ENCODE data around the gene SDC4.

SDC4 gene, protein sequence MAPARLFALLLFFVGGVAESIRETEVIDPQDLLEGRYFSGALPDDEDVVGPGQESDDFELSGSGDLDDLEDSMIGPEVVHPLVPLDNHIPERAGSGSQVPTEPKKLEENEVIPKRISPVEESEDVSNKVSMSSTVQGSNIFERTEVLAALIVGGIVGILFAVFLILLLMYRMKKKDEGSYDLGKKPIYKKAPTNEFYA

DNA sequence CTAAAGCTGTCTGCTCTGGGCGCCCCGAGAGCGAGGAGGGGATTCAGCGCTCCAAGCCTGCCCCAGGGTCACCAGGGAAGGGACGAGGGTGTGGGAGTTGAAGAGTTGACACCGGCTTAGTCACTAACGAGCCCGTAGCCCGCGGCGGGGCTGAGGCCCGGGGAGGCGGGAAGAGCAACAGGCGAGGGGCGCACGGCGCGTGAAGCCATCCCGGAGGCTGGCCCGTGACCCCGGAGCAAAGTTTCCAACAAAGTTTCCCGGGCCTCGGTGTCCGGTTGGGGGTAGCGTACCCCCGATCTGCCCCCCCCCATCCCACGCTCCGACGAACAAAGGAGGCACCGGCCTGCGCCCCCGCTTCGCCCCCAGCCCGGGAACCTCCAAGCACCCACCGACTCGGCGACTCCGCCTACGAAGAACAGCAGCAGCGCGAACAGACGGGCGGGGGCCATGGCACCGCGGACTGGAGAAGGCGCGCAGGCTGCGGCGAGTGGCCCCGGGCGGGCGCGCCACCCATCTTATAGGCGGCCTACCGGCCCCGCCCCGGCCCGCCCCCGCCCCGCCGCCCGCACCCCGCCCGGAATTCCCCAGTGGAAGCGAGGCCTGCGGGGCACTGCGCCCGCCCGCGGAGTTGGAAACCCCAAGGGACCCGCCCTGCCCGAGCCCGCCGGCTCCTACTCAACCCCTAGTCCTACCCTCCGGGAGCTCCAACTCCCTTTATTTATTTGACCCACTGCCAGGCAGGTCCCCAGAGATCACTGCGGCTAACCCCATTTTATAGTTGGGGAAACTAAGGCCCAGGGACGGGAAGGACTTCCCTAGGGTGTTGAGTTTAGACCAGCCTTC is at the start of gene SDC4:
TSS of gene SDC4 (minus strand) at position 489 of the 843 bp plus-strand sequence. CDS start at position 449, 40 bp downstream.
- peak within 1 kb of the TSS; percentile 92 for H3K27ac ChIP-seq

DNA sequence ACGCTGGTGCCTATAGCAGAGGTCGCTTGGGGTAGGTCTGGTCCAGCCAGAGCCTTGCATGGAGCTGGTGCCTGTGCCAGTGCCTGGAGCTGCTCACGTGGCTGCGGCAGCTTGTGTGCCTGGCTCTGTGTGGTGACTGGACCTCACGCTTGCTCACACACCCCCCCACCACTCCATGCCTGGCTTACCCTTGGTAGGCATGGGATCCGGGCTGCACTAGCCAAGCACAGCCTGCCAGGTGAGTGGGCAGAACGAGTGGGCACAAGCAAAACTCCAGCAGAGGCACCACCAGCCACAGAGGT is 46.8 kb upstream of the SDC4 start:
- H3K27ac ChIP-seq, result no peak overlapping the region
- TF ChIP-seq, protein P1, sequence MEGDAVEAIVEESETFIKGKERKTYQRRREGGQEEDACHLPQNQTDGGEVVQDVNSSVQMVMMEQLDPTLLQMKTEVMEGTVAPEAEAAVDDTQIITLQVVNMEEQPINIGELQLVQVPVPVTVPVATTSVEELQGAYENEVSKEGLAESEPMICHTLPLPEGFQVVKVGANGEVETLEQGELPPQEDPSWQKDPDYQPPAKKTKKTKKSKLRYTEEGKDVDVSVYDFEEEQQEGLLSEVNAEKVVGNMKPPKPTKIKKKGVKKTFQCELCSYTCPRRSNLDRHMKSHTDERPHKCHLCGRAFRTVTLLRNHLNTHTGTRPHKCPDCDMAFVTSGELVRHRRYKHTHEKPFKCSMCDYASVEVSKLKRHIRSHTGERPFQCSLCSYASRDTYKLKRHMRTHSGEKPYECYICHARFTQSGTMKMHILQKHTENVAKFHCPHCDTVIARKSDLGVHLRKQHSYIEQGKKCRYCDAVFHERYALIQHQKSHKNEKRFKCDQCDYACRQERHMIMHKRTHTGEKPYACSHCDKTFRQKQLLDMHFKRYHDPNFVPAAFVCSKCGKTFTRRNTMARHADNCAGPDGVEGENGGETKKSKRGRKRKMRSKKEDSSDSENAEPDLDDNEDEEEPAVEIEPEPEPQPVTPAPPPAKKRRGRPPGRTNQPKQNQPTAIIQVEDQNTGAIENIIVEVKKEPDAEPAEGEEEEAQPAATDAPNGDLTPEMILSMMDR (conservative IDR thresholded peaks at IDR 0.05), result no peak

More for the DNA sequence above, at the start of gene SDC4:
- TF ChIP-seq, protein P1 (conservative IDR thresholded peaks at IDR 0.05), result no peak

DNA sequence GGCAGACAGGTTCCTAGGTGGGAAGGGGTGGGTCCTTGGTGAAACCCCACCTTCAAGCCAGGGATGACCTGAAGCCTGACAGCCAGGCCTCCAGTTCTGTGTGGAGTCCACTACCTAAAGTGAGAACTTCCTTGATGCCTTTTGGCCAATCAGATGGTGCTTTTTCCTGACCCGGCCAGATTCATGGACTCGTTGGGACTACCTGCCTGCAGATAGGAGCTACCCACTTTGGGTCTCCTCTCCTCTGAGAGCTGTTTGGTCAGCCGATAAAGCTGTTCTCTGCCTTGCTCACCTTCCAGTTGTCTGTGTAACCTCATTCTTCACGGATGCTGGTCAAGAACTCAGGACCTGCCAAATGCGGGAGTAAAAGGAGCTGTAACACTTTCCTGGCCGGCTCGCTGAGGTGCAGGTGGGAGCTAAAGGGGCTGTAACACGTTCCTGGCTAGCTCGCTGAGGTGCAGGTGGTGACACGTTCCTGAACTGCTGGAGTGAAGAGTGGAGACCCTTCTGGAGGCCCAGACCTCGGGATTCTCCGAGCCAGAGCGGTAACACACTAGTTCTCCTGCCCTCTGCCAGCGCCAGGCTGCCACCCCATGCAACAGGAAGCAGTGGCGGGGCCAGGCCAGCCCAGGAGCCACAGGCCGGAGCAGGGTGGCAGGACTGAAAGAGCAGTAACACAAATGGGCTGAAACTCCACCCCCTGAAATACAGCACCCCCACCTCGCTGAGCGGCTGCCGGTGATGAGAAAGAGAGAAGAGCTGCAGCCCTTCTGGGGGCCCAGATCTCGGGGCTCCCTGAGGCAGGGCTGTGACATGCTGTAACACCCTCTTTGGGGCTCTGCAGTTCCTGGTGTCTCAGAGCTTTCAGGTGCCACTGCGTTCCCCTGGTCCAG is 46.2 kb upstream of the SDC4 start:
- H3K27ac ChIP-seq, result no peak overlapping the region
- TF ChIP-seq, protein P1 (conservative IDR thresholded peaks at IDR 0.05), result no peak

DNA sequence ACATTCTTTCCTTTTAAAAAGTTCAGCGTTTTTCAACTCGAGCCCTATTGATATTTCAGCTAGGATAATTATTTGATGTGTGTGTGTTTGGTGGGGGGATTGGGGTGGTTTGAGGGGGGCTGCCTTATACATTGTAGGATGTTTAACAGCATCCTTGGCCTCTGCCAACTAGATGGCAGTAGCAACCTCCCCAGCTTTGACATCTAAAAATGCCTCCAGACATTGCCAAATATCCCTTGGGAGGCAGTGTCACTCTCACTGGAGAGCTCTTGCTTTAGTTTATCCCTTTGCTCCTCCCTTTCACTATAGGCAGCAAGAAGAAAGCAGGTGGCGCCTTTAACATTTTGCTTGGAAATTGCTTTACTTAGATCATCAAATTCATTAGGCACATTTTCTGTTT is 44.5 kb upstream of the SDC4 start:
- no peak overlapping the region for H3K27ac ChIP-seq
- TF ChIP-seq, protein P1 (conservative IDR thresholded peaks at IDR 0.05), result peak; percentile 48

DNA sequence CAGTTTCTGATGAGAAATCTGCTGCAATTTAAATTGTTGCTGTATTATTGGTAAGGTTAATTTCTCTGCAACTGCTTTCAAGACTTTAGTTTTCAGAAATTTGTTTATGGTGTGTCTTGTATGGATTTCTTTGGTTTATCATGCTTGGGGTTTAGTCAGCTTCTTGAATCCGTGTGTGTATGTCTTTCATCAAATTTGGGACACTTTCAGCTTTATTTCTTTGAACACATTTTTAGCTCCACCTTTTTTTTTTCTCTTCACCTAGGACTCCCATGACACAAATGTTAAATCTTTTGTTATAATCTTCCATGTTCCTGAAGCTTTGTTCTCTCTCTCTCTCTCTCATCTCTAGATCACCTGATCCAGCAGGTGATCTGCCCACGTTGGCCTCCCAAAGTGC is 43.3 kb upstream of the SDC4 start:
- no peak overlapping the region for H3K27ac ChIP-seq
- TF ChIP-seq, protein P1 (conservative IDR thresholded peaks at IDR 0.05), result no peak

DNA sequence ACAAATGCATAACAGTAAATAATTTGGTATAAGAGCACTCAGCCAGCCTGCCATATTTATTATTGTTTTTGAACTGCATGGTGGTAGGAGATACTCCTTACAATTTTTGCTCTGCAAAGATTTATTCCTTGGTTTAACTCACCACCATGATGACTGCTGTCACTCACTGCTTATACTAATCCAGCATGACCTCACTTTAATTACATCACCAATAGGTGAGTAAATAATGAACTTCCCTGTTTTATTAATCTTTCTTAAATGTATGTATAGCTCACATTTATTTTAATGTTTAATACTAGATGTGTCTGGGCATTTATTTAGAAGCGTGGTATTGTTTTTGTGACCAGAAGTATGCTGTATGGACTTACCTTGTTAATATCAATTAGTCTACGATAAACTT is 42.7 kb upstream of the SDC4 start:
- TF ChIP-seq, protein P1 (conservative IDR thresholded peaks at IDR 0.05), result no peak
- no peak overlapping the region for H3K27ac ChIP-seq

DNA sequence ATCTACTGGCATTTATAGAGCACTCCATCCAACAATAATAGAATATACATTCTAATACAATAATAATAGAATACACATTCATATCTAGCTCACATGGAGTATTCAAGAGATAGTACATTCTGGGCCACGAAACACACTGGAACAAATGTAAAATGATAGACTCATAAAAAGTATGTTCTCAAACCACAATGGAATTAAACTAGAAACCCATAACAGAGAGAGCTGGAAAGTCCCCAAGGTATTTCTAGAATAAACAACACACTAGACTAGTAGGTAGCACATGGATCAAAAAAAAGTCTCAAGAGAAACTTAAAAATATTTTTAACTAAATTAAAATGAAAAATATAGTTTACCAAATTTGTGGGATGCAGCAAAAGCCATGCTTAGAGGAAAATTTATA is 39.0 kb upstream of the SDC4 start:
- no peak overlapping the region for H3K27ac ChIP-seq
- TF ChIP-seq, protein P1 (conservative IDR thresholded peaks at IDR 0.05), result no peak
